ENCODE results near the gene GIT1. TPM values are rescaled to one million over a fixed set of nuclear protein-coding genes. Genes with fewer than 3 reads are reported as not detected.

Gene GIT1
- total RNA-seq, 2 donors from 2014 or later: 45.4 to 48.3 TPM

DNA sequence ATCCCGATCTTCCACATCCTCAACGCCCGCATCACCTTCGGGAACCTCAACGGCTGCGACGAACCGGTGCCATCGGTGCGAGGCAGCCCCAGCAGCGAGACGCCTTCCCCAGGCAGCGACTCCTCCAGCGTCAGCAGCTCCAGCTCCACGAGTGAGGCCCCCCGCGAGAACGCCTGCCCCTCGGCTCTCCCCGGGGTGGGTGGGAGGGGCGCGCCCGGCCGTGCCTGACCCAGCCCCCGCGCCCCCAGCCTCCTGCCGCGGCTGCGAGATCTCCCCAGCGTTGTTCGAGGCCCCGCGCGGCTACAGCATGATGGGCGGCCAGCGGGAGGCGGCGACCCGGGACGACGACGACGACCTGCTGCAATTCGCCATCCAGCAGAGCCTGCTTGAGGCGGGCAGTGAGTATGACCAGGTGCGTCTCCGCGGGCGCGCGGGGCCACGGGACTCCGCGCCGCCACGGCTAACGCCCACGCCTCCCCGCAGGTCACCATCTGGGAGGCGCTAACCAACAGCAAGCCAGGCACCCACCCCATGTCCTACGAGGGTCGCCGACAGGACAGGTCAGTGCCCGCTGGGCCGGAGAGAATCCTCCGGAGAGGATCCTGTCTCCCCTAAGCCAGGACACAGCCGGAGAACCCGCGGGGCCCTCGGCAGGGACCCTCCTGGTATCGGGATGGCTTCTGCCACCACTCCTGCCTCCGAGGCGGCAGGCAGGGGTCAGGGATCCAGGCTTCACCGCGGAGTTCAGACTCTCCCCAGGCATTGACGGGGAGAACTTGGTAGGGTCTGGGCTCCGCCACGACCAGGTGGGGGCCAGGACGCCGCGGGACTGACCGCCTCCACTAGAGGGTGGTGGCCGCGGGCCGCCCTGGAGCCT lies 23.2 kb upstream of the GIT1 start:
- H3K27me3 Mint-ChIP-seq: no peaks in the 10 kb centered on the region
- no peaks in the 10 kb centered on the region for H3K9me3 ChIP-seq (ENCODE audit: control insufficient read depth, low read length, poor library complexity, severe bottlenecking)
- peaks cover 24% of the 10 kb centered on the region for H3K4me1 Mint-ChIP-seq
- ATAC-seq (no peak), DNase-seq (no peak)
- H3K4me3 Mint-ChIP-seq: peak overlapping the region; percentile 56
- H3K36me3 Mint-ChIP-seq (ENCODE audit: low read depth): no peaks in the 10 kb centered on the region
- H3K27ac Mint-ChIP-seq: no peak overlapping the region

DNA sequence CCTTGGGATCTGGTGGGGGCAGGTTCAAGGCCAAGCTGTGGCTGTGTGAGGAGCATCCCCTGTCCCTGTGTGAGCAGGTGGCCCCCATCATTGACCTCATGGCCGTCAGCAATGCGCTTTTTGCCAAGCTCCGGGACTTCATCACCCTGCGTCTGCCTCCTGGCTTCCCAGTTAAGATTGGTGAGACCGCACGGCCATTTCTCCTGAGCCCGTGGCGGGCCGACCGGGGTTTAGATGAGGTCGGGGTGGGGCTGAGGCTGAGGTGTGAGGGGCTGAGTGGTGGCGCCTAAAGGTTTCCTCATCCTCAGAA lies 22.6 kb upstream of the GIT1 start:
- peak overlapping the region; percentile 21 for H3K4me3 Mint-ChIP-seq

DNA sequence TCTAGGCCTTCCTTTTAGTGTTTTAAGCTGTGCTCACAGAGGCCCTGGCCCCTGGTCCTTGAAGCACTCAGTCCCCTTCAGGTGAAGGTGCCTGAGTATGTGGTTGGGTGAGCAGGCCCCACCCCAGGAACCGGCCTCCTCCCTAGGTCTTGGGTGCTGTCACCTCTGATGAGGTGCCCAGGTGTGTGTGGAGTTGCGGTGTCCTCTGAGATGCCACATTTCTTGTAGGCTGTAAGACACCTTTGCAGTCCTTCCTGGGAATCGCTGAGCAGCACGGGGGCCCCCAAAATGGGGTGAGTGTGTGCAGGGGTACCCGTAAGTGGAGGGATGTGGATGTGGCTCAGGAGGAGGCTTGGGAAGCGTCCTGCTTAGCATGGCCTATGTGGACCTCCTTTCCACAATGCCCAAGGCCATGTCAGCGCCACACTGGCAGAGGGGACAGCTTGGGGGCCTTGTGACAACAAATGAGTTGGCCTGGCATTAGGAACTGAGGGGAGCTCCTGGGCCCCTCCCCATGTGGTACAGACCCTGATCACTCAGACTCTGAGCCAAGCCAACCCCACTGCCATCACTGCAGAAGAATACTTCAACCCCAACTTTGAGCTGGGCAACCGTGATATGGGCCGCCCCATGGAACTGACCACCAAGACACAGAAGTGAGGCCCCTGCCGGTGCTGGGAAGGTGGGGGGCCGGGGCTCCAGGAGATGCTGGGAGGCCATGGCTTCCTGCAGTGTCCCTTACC lies 22.1 kb upstream of the GIT1 start:
- no peaks in the 10 kb centered on the region for H3K9me3 ChIP-seq (ENCODE audit: control insufficient read depth, low read length, poor library complexity, severe bottlenecking)
- H3K27me3 Mint-ChIP-seq: no peaks in the 10 kb centered on the region
- peak overlapping the region; percentile 21 for H3K4me3 Mint-ChIP-seq
- no peak overlapping the region for H3K27ac Mint-ChIP-seq
- ATAC-seq (no peak), DNase-seq (no peak)
- no peaks in the 10 kb centered on the region for H3K36me3 Mint-ChIP-seq (ENCODE audit: low read depth)
- peaks cover 14% of the 10 kb centered on the region for H3K4me1 Mint-ChIP-seq

More for the DNA sequence above, 22.6 kb upstream of the GIT1 start:
- Mint-ChIP-seq H3K4me1 (peaks cover 18% of the 10 kb centered on the region), H3K27ac (no peak overlapping the region), H3K27me3 (no peaks in the 10 kb centered on the region), H3K36me3 (ENCODE audit: low read depth) (no peaks in the 10 kb centered on the region)
- DNase-seq (no peak), ATAC-seq (no peak)
- H3K9me3 ChIP-seq (ENCODE audit: control insufficient read depth, low read length, poor library complexity, severe bottlenecking): no peaks in the 10 kb centered on the region

GRCh38 chr17:29610395-29610794 lies 20.9 kb upstream of the GIT1 start:
- Mint-ChIP-seq H3K27me3 (no peaks in the 10 kb centered on the region), H3K4me3 (no peak overlapping the region), H3K36me3 (ENCODE audit: low read depth) (no peaks in the 10 kb centered on the region), H3K27ac (no peak overlapping the region), H3K4me1 (peaks cover 11% of the 10 kb centered on the region)
- ATAC-seq (no peak), DNase-seq (no peak)
- H3K9me3 ChIP-seq (ENCODE audit: control insufficient read depth, low read length, poor library complexity, severe bottlenecking): no peaks in the 10 kb centered on the region

DNA sequence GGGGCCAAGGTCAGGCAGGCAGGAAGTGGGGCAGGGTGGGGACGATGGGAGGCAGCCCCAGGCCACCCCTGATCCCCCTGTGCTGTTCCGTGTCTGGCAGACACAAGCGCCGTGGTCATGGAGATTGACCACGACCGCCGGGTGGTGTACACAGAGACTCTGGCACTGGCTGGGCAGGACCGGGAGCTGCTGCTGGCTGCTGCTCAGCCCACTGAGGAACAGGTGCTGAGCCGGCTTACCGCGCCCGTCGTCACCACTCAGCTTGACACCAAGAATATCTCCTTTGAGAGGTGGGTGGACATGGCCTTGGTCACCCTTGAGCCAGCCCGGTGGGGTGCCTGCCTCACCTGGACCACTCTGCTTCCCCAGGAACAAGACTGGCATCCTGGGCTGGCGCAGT lies 19.5 kb upstream of the GIT1 start:
- H3K36me3 Mint-ChIP-seq (ENCODE audit: low read depth): no peaks in the 10 kb centered on the region

DNA sequence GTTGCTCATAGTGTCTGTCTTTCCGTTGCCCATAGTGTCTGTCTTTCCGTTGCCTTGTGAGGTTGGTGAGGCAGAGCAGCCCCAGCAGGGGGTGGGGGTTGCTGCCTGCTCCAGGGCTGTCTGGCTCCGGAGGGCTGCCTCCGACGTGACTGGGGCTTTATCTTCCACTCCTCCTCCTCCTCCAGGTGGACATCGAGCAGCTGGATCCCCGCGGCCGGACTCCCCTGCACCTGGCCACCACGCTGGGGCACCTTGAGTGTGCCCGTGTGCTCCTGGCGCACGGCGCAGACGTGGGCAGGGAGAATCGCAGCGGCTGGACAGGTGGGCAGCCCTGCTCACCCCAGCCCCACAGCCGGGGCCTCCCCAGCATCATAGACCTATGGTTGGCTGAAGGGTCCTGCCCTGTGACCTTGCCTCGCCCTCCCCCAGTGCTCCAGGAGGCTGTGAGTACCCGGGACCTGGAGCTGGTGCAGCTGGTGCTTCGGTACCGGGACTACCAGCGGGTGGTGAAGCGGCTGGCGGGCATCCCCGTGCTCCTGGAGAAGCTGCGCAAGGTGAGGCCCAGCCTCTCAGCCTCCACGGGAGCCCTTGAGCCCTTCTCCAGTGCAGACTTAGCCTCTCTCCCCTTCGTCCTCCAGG lies 18.2 kb upstream of the GIT1 start:
- DNase-seq (no peak), ATAC-seq (no peak)
- H3K4me3 Mint-ChIP-seq: no peak overlapping the region
- H3K4me1 Mint-ChIP-seq: no peaks in the 10 kb centered on the region
- no peaks in the 10 kb centered on the region for H3K36me3 Mint-ChIP-seq (ENCODE audit: low read depth)
- no peaks in the 10 kb centered on the region for H3K9me3 ChIP-seq (ENCODE audit: control insufficient read depth, low read length, poor library complexity, severe bottlenecking)
- H3K27ac Mint-ChIP-seq: no peak overlapping the region
- no peaks in the 10 kb centered on the region for H3K27me3 Mint-ChIP-seq

More for the DNA sequence above, 19.5 kb upstream of the GIT1 start:
- H3K9me3 ChIP-seq (ENCODE audit: control insufficient read depth, low read length, poor library complexity, severe bottlenecking): no peaks in the 10 kb centered on the region
- no peak overlapping the region for H3K27ac Mint-ChIP-seq
- DNase-seq (no peak), ATAC-seq (no peak)
- H3K4me1 Mint-ChIP-seq: peaks cover 3% of the 10 kb centered on the region
- H3K4me3 Mint-ChIP-seq: no peak overlapping the region
- H3K27me3 Mint-ChIP-seq: no peaks in the 10 kb centered on the region

DNA sequence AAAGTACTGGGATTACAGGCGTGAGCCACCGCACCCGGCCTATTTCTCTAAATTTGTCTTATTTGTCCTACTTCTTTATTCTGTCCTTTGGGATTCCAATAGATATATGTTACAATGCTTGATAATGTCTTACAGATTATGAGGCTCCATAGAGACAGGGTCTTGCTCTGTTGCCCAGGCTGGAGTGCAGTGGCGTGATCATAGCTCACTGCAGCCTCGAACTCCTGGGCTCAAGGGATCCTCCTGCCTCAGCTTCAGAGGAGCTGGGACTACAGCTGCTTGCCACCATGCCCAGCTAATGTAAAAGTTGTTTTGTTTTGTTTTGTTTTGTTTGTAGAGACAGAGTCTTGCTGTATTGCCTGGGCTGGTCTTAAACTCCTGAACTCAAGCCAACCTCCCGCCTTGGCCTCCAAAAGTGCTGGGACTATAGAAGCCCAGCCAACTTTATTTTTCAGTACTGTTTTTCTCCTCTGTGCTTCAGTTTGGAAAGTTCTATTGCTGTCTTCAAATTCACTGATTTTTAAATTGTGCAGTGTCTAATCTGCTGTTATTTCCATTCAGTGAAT lies 13.7 kb upstream of the GIT1 start:
- Mint-ChIP-seq H3K4me1 (no peaks in the 10 kb centered on the region), H3K4me3 (no peak overlapping the region), H3K27ac (no peak overlapping the region), H3K36me3 (ENCODE audit: low read depth) (no peaks in the 10 kb centered on the region), H3K27me3 (no peaks in the 10 kb centered on the region)
- DNase-seq: no peak
- ATAC-seq: no peak
- H3K9me3 ChIP-seq (ENCODE audit: control insufficient read depth, low read length, poor library complexity, severe bottlenecking): no peaks in the 10 kb centered on the region

- Mint-ChIP-seq H3K27me3 (no peaks in the 10 kb centered on the region), H3K27ac (no peak overlapping the region), H3K4me1 (peaks cover 4% of the 10 kb centered on the region), H3K36me3 (ENCODE audit: low read depth) (no peaks in the 10 kb centered on the region), H3K4me3 (no peak overlapping the region)
- no peaks in the 10 kb centered on the region for H3K9me3 ChIP-seq (ENCODE audit: control insufficient read depth, low read length, poor library complexity, severe bottlenecking)
- DNase-seq (no peak), ATAC-seq (no peak)
Observed at GRCh38 chr17:29597361-29598172, 8.1 kb upstream of the GIT1 start.

- Mint-ChIP-seq H3K36me3 (ENCODE audit: low read depth) (no peaks in the 10 kb centered on the region), H3K27ac (no peak overlapping the region), H3K27me3 (no peaks in the 10 kb centered on the region), H3K4me3 (no peak overlapping the region), H3K4me1 (peaks cover 9% of the 10 kb centered on the region)
- no peak for ATAC-seq
- H3K9me3 ChIP-seq (ENCODE audit: control insufficient read depth, low read length, poor library complexity, severe bottlenecking): no peaks in the 10 kb centered on the region
- no peak for DNase-seq
Observed at GRCh38 chr17:29596811-29597210, 7.4 kb upstream of the GIT1 start.

- Mint-ChIP-seq H3K27me3 (no peaks in the 10 kb centered on the region), H3K27ac (no peak overlapping the region), H3K4me3 (no peak overlapping the region), H3K4me1 (peaks cover 16% of the 10 kb centered on the region), H3K36me3 (ENCODE audit: low read depth) (no peaks in the 10 kb centered on the region)
- no peak for DNase-seq
- no peak for ATAC-seq
- no peaks in the 10 kb centered on the region for H3K9me3 ChIP-seq (ENCODE audit: control insufficient read depth, low read length, poor library complexity, severe bottlenecking)
Observed at GRCh38 chr17:29595943-29596774, 6.7 kb upstream of the GIT1 start.

- H3K4me3 Mint-ChIP-seq: peak overlapping the region; percentile 75
- H3K27ac Mint-ChIP-seq: no peak overlapping the region
- no peaks in the 10 kb centered on the region for H3K27me3 Mint-ChIP-seq
- H3K9me3 ChIP-seq (ENCODE audit: control insufficient read depth, low read length, poor library complexity, severe bottlenecking): no peaks in the 10 kb centered on the region
- DNase-seq (no peak), ATAC-seq (no peak)
- H3K4me1 Mint-ChIP-seq: peaks cover 19% of the 10 kb centered on the region
- H3K36me3 Mint-ChIP-seq (ENCODE audit: low read depth): no peaks in the 10 kb centered on the region
Observed at GRCh38 chr17:29595107-29595942, 5.9 kb upstream of the GIT1 start.
